Subcutaneous abdominal adipose tissue (tissue), 5 donors: ENCODE measurements around the gene SPG11.
"Not testable (repeated sequence)": the region's sequence is repeated elsewhere in the genome, so short reads cannot be mapped to it uniquely, and the experiment has no call there.

Experiments
- H3K27ac ChIP-seq: one replicate; pipeline ENCODE4 v1.7.0; 2013; ENCODE audit warnings: low read depth, mild to moderate bottlenecking, inconsistent platforms, low read length, moderate library complexity
- H3K27me3 ChIP-seq, 5 donors: one replicate each; pipeline ENCODE4 v1.7.0; 2013; ENCODE audit warnings: low read length in 5 of 5, inconsistent platforms in 1 of 5; ENCODE audit not compliant: control insufficient read depth in 5 of 5, insufficient read depth in 4 of 5
- H3K36me3 ChIP-seq, 5 donors: one replicate each; pipeline ENCODE4 v1.7.0; 2013; ENCODE audit warnings: low read length in 5 of 5; ENCODE audit not compliant: control insufficient read depth in 5 of 5, insufficient read depth in 5 of 5
- H3K4me1 ChIP-seq, 5 donors: one replicate each; pipeline ENCODE4 v1.7.0; 2013; ENCODE audit warnings: low read length in 5 of 5, mild to moderate bottlenecking in 3 of 5, moderate library complexity in 1 of 5; ENCODE audit not compliant: control insufficient read depth in 5 of 5, insufficient read depth in 5 of 5
- H3K4me3 ChIP-seq, 5 donors: one replicate each; pipeline ENCODE4 v1.7.0; 2013; ENCODE audit warnings: low read length in 5 of 5, low read depth in 1 of 5
- H3K9ac ChIP-seq, 5 donors: one replicate each; pipeline ENCODE4 v1.7.0; 2013; ENCODE audit warnings: low read length in 5 of 5, mild to moderate bottlenecking in 4 of 5, moderate library complexity in 3 of 5
- H3K9me3 ChIP-seq, 5 donors: one replicate each; pipeline ENCODE4 v1.7.0; 2013; ENCODE audit warnings: low read length in 5 of 5; ENCODE audit not compliant: control insufficient read depth in 5 of 5
- donor health status: healthy.
- donor health status: healthy.
- donor health status: healthy.
- donor health status: healthy.
- donor health status: healthy.

SPG11 gene

GRCh38 chr15:44545913-44546802 is 117.3 kb downstream of the SPG11 start:
- Histone ChIP-seq H3K4me1 (peaks cover 4 to 33% (median 24%) of the 10 kb centered on the region in 5 donors), H3K9ac (peak overlapping the region in 1 of 5 donors; percentile 21), H3K27ac (peak overlapping the region; percentile 50), H3K4me3 (no peak overlapping the region), H3K27me3 (no peaks in the 10 kb centered on the region), H3K36me3 (peaks cover 0 to 12% (median 2%) of the 10 kb centered on the region in 5 donors), H3K9me3 (no peaks in the 10 kb centered on the region)

DNA sequence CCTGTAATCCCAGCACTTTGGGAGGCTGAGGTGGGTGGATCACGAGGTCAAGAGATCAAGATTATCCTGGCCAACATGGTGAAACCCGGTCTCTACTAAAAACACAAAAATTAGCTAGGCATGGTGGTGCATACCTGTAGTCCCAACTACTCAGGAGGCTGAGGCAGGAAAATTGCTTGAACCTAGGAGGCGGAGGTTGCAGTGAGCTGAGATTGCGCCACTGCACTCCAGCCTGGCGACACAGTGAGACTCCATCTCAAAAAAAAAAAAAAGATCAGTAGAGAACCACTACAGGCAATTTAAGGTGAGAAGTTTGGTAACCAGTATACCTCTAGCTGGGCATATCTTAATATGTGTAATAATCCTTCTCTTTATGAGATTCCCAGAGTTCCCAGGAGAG is 118.7 kb downstream of the SPG11 start:
- Histone ChIP-seq H3K4me1 (peaks cover 4 to 35% (median 28%) of the 10 kb centered on the region in 5 donors), H3K36me3 (peaks cover 0 to 10% (median 5%) of the 10 kb centered on the region in 5 donors)
- H3K9me3 ChIP-seq, H3K9ac ChIP-seq, H3K27ac ChIP-seq, H3K4me3 ChIP-seq, H3K27me3 ChIP-seq: not testable (repeated sequence)

- Histone ChIP-seq H3K27ac (peak overlapping the region; percentile 63), H3K4me1 (peaks cover 4 to 48% (median 40%) of the 10 kb centered on the region in 5 donors), H3K9me3 (no peaks in the 10 kb centered on the region), H3K27me3 (no peaks in the 10 kb centered on the region), H3K9ac (peak overlapping the region in 2 of 5 donors; percentile 30 to 70), H3K4me3 (no peak overlapping the region), H3K36me3 (peaks cover 0 to 10% (median 3%) of the 10 kb centered on the region in 5 donors)
These were observed 120.9 kb downstream of the SPG11 start for GRCh38 chr15:44542596-44542995.

DNA sequence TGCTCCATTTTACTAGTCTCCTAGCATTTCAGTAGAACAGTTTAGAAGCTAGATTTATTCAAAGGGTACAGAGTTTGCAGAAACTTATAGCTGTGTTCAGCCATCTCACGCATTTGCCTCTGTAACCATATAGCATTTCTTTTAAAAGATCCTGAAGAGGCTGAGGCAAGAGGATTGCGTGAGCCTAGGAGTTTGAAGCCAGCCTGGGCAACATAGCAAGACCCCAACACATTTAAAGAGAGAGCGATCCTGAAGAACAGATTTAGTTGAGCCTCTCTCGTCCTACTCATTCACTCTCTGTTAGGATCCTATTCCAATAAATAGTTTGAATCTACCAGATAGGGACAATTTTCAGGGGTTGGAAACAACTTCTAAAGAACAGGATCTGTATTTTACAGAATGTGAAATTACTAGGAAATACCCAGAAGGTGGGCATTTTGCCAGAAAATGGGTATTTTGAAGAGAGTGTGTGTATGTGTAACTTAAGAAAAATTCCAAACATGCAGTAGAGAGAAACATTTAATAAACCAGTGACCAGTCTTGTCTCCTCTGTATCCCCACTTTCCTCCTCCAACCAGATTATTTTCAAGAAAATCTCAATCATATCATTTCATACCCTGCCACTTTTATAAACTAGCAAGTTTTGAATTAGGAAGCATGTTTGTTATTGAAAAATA is 122.0 kb downstream of the SPG11 start:
- H3K4me1 ChIP-seq: peaks cover 4 to 49% (median 43%) of the 10 kb centered on the region in 5 donors
- H3K27ac ChIP-seq: peak overlapping the region; percentile 63
- H3K9ac ChIP-seq: peak overlapping the region in 1 of 5 donors; percentile 32

GRCh38 chr15:44537735-44538240 is 125.7 kb downstream of the SPG11 start:
- peak overlapping the region; percentile 97 for H3K27ac ChIP-seq
- peak overlapping the region; percentile 75 to 92 (median 85) for H3K4me3 ChIP-seq
- peak overlapping the region; percentile 79 to 98 (median 94) for H3K9ac ChIP-seq
- H3K4me1 ChIP-seq: peaks cover 4 to 51% (median 44%) of the 10 kb centered on the region in 5 donors
- H3K36me3 ChIP-seq: peaks cover 0 to 16% (median 5%) of the 10 kb centered on the region in 5 donors
- no peaks in the 10 kb centered on the region for H3K9me3 ChIP-seq
- no peaks in the 10 kb centered on the region for H3K27me3 ChIP-seq

More for the DNA sequence above, 122.0 kb downstream of the SPG11 start:
- Histone ChIP-seq H3K9me3 (no peaks in the 10 kb centered on the region), H3K27me3 (no peaks in the 10 kb centered on the region), H3K4me3 (no peak overlapping the region), H3K36me3 (peaks cover 0 to 10% (median 3%) of the 10 kb centered on the region in 5 donors)

DNA sequence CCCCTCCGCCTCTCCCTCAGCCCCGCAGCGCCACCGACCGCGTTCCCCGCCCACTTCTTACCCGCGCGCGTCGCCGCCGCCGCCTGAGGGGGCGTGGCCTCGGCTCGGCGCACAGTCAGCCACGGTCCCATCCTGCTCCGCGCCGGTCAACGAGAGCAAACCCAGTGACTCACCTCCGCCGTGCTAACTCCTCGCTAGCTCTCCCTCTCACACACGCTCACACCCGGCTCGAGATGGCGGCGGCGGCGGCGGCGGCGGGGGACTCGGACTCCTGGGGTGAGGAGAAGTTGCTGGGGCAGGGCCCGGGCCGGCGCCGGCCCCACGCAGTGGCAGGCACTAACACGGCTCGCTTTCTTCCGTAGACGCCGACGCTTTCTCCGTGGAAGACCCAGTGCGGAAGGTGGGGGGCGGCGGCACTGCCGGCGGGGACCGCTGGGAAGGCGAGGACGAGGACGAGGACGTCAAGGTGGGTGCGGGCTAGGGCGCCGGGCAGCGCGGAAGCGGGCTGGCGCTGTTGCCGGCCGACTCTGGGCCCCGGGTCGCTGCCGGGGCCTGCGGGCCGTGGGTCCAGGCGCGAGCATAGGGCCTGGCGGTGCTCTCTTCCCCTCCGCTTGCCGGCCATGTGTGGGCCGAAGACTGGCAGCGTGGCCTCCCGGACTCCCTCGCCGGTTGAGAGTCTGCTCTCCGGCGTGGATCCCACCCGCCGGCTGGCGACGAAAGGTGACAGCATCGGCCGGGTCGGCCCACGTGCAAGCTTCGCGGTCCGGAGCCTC is 126.3 kb downstream of the SPG11 start, which contains the start of gene EIF3J:
TSS of gene EIF3J (plus strand) at position 186 of the 773 bp plus-strand sequence. CDS start at position 234, 48 bp downstream.
- no peaks in the 10 kb centered on the region for H3K9me3 ChIP-seq
- peak within 1 kb of the TSS; percentile 85 to 92 (median 88) for H3K4me3 ChIP-seq
- H3K9ac ChIP-seq: peak within 1 kb of the TSS; percentile 79 to 98 (median 94)
- peak within 1 kb of the TSS; percentile 97 for H3K27ac ChIP-seq
- H3K36me3 ChIP-seq: peaks cover 0 to 16% (median 5%) of the 10 kb centered on the region in 5 donors
- no peaks in the 10 kb centered on the region for H3K27me3 ChIP-seq
- peaks cover 4 to 45% (median 39%) of the 10 kb centered on the region in 5 donors for H3K4me1 ChIP-seq

- Histone ChIP-seq H3K4me1 (peaks cover 2 to 38% (median 32%) of the 10 kb centered on the region in 5 donors), H3K4me3 (peak overlapping the region; percentile 77 to 90 (median 88)), H3K9ac (peak overlapping the region in 4 of 5 donors; percentile 64 to 85 (median 76)), H3K27ac (peak overlapping the region; percentile 95), H3K27me3 (no peaks in the 10 kb centered on the region), H3K36me3 (peaks cover 0 to 9% (median 5%) of the 10 kb centered on the region in 5 donors), H3K9me3 (no peaks in the 10 kb centered on the region)
These were observed 127.0 kb downstream of the SPG11 start for GRCh38 chr15:44536302-44536961.

GRCh38 chr15:44535523-44536301 is 127.8 kb downstream of the SPG11 start:
- no peaks in the 10 kb centered on the region for H3K9me3 ChIP-seq
- no peaks in the 10 kb centered on the region for H3K27me3 ChIP-seq
- H3K27ac ChIP-seq: peak overlapping the region; percentile 95
- peaks cover 0 to 7% (median 0%) of the 10 kb centered on the region in 5 donors for H3K36me3 ChIP-seq
- peak overlapping the region in 4 of 5 donors; percentile 64 to 85 (median 76) for H3K9ac ChIP-seq
- H3K4me3 ChIP-seq: peak overlapping the region; percentile 77 to 90 (median 88)
- H3K4me1 ChIP-seq: peaks cover 0 to 31% (median 27%) of the 10 kb centered on the region in 5 donors
